GM12878 (cell line): ENCODE measurements around the gene NPNT.

Source experiments
- BCLAF1 ChIP-seq: fragments of 450-650 bp; IDR thresholded peaks from 2 replicates; pipeline ENCODE4 v1.6.1; 2017; ENCODE audit warnings: antibody characterized with exemption, mild to moderate bottlenecking, moderate library complexity
- CHD2 ChIP-seq: IDR thresholded peaks from 2 replicates; pipeline ENCODE4 v1.6.1; 2011; ENCODE audit warnings: low read depth, low read length, improper control_type of control experiment, borderline replicate concordance
- CHD4 ChIP-seq: fragments of 200-600 bp; sonication (generic); IDR thresholded peaks from 2 replicates; pipeline ENCODE4 v1.6.1; 2016; ENCODE audit warnings: mild to moderate bottlenecking
- CREB1 ChIP-seq: IDR thresholded peaks from 2 replicates; pipeline ENCODE4 v1.6.1; 2012; ENCODE audit warnings: low read depth, mild to moderate bottlenecking, inconsistent platforms
- CTCF ChIP-seq, 3 experiments: IDR thresholded peaks in 2 of 3; conservative IDR thresholded peaks in 1 of 3; 2 replicates each; pipeline ENCODE4 v1.5.1; 2011; ENCODE audit warnings: low read depth in 3 of 3, low read length in 3 of 3, mild to moderate bottlenecking in 3 of 3, control low read depth in 2 of 3, moderate library complexity in 2 of 3, inconsistent platforms in 1 of 3, mixed read lengths in 1 of 3; ENCODE audit not compliant: control insufficient read depth in 2 of 3, insufficient read depth in 1 of 3; ENCODE audit errors: extremely low read depth in 1 of 3
- EGR1 ChIP-seq, 2 experiments: IDR thresholded peaks; 1 replicate in 1 of 2; 2 replicates in 1 of 2; pipeline ENCODE4 v1.6.1; 2011 to 2012; ENCODE audit warnings: low read depth in 2 of 2, low read length in 2 of 2, borderline replicate concordance in 1 of 2, mild to moderate bottlenecking in 1 of 2, moderate library complexity in 1 of 2
- JUNB ChIP-seq: IDR thresholded peaks from 2 replicates; pipeline ENCODE4 v1.6.1; 2016; ENCODE audit warnings: antibody characterized with exemption, mild to moderate bottlenecking
- PKNOX1 ChIP-seq: fragments of 450-650 bp; IDR thresholded peaks from 2 replicates; pipeline ENCODE4 v1.6.1; 2016; ENCODE audit warnings: mild to moderate bottlenecking
- PML ChIP-seq: IDR thresholded peaks from 2 replicates; pipeline ENCODE4 v1.6.1; 2012; ENCODE audit warnings: low read length, inconsistent platforms
- POLR2A ChIP-seq: IDR thresholded peaks from 2 replicates; pipeline ENCODE4 v1.6.1; 2011; ENCODE audit warnings: low read depth, mild to moderate bottlenecking, low read length
- PRDM15 ChIP-seq: fragments of 450-650 bp; formaldehyde crosslinking; IDR thresholded peaks from 2 replicates; pipeline ENCODE4 v1.4.0; 2020; ENCODE audit warnings: mild to moderate bottlenecking, moderate library complexity
- SP1 ChIP-seq: IDR thresholded peaks from one replicate; pipeline ENCODE4 v1.6.1; 2011; ENCODE audit warnings: low read depth, low read length

- TF ChIP-seq EGR1 (IDR thresholded peaks at IDR 0.05; ENCODE audit: borderline replicate concordance in 1 of 2, low read depth in 2 of 2, low read length in 2 of 2), result no peak
- TF ChIP-seq SP1, result no peak
- no peak for TF ChIP-seq POLR2A
- no peak for TF ChIP-seq JUNB
- TF ChIP-seq PRDM15 (CRISPR knock-in tag), result no peak
- no peak for TF ChIP-seq CREB1
- TF ChIP-seq CHD2, result no peak
- TF ChIP-seq BCLAF1, result no peak
- no peak for TF ChIP-seq PKNOX1
- no peak for TF ChIP-seq CTCF (IDR thresholded peaks at IDR 0.05 in 2 of 3, conservative IDR thresholded peaks at IDR 0.05 in 1 of 3; ENCODE audit: control insufficient read depth in 2 of 3, extremely low read depth in 1 of 3, insufficient read depth in 1 of 3, low read depth in 3 of 3, low read length in 3 of 3)
- TF ChIP-seq PML, result no peak
- TF ChIP-seq CHD4, result no peak
These were observed 93.4 kb downstream of the NPNT start for GRCh38 chr4:105988671-105989070.
